Thyroid gland (tissue), 4 donors: Measurements from ENCODE around the gene LAMA4. TPM values are rescaled to one million over a fixed set of nuclear protein-coding genes. Genes with fewer than 3 reads are reported as not detected.

Experiments
- DNase-seq, 2 donors: peaks; one replicate each; pipeline ENCODE4 v3.0.0-alpha.2; 2019
- H3K27ac ChIP-seq, 3 donors: fragments of 200-600 bp; sonication (generic); 1 replicate in 2 of 3; 2 replicates in 1 of 3; pipeline ENCODE4 v1.5.1; 2016 to 2019; ENCODE audit warnings: mild to moderate bottlenecking in 1 of 3, moderate library complexity in 1 of 3
- H3K27me3 ChIP-seq: fragments of 200-600 bp; sonication (generic); one replicate; pipeline ENCODE4 v1.5.1; 2019
- H3K36me3 ChIP-seq, 2 donors: fragments of 200-600 bp; sonication (generic); one replicate each; pipeline ENCODE4 v1.5.1; 2016 to 2019
- H3K4me1 ChIP-seq, 2 donors: fragments of 200-600 bp; sonication (generic); one replicate each; pipeline ENCODE4 v1.5.1; 2017 to 2019
- H3K4me3 ChIP-seq, 3 donors: fragments of 200-600 bp; sonication (generic); replicated peaks in 1 of 3; 1 replicate in 2 of 3; 2 replicates in 1 of 3; pipeline ENCODE4 v1.5.1; 2016; ENCODE audit warnings: mild to moderate bottlenecking in 1 of 3
- H3K9me3 ChIP-seq: fragments of 200-600 bp; sonication (generic); one replicate; pipeline ENCODE4 v1.5.1; 2017
- CTCF ChIP-seq, 6 experiments: fragments of 200-600 bp in 3 of 6; fragments of 450-650 bp in 3 of 6; sonication (generic) in 3 of 6; IDR thresholded peaks; one replicate each; pipeline ENCODE4 v1.5.1; 2016 to 2019; ENCODE audit warnings: antibody characterized with exemption in 6 of 6, mild to moderate bottlenecking in 2 of 6, inconsistent platforms in 1 of 6, moderate library complexity in 1 of 6
- POLR2A ChIP-seq, 2 donors: fragments of 450-650 bp; IDR thresholded peaks; one replicate each; pipeline ENCODE4 v1.6.1; 2017; ENCODE audit warnings: antibody characterized with exemption in 2 of 2, mild to moderate bottlenecking in 2 of 2, moderate library complexity in 1 of 2
- WGBS, 2 donors: methylation state at CpG; one replicate each; pipeline ENCODE4 v1.1.5; 2017; 5-methylcytosine and 5-hydroxymethylcytosine counted together
- intact Hi-C: fragments of 100-400 bp; cut with DNase I; formaldehyde crosslinking; loops from one replicate; pipeline ENCODE4 v1.15.1; 2023
- total RNA-seq, 4 donors: library from RNA; depleted of rRNA; stranded (reverse); fragments of >200 nt; gene quantifications; one replicate each; pipeline ENCODE4 v1.2.3, GENCODE V29; 2016

The LAMA4 gene
- total RNA-seq, 4 donors from 2014 or later: 29.9 to 40.0 (median 35.3) TPM

GRCh38 chr6:112268019-112268418, 13.7 kb upstream of the LAMA4 start:
- DNase-seq: no peak
- no peaks in the 10 kb centered on the region for H3K4me1 ChIP-seq
- H3K27ac ChIP-seq: no peak overlapping the region
- no peak for TF ChIP-seq CTCF (IDR thresholded peaks at IDR 0.05)
- TF ChIP-seq POLR2A (IDR thresholded peaks at IDR 0.05): no peak
- H3K9me3 ChIP-seq: no peaks in the 10 kb centered on the region
- H3K36me3 ChIP-seq: no peaks in the 10 kb centered on the region
- no peak overlapping the region for H3K4me3 ChIP-seq
- intact Hi-C loops: no loop called here
- WGBS, 2 donors: 95 to 97% methylated on average over 2 of the region's 2 CpGs
- H3K27me3 ChIP-seq: no peaks in the 10 kb centered on the region

- 87 to 90% methylated on average over 7 of the region's 7 CpGs for WGBS, 2 donors
- Histone ChIP-seq H3K9me3 (no peaks in the 10 kb centered on the region), H3K4me3 (no peak overlapping the region), H3K27ac (no peak overlapping the region), H3K27me3 (no peaks in the 10 kb centered on the region), H3K36me3 (no peaks in the 10 kb centered on the region), H3K4me1 (no peaks in the 10 kb centered on the region)
- intact Hi-C loops: no loop called here
- TF ChIP-seq CTCF (IDR thresholded peaks at IDR 0.05): no peak
- TF ChIP-seq POLR2A (IDR thresholded peaks at IDR 0.05): no peak
- no peak for DNase-seq
These were observed 12.0 kb upstream of the LAMA4 start for GRCh38 chr6:112266331-112266730.

- 95 to 100% methylated on average over 1 of the region's 1 CpG for WGBS, 2 donors
These were observed 4.9 kb upstream of the LAMA4 start for GRCh38 chr6:112259337-112259675.

GRCh38 chr6:112258642-112259336, 4.4 kb upstream of the LAMA4 start:
- H3K4me3 ChIP-seq: no peak overlapping the region
- WGBS, 2 donors: 86% methylated on average over 11 of the region's 11 CpGs
- intact Hi-C loops: no loop called here
- peaks cover 0 to 6% of the 10 kb centered on the region in 2 donors for H3K4me1 ChIP-seq
- no peaks in the 10 kb centered on the region for H3K27me3 ChIP-seq
- no peaks in the 10 kb centered on the region for H3K9me3 ChIP-seq
- no peak for DNase-seq
- H3K36me3 ChIP-seq: no peaks in the 10 kb centered on the region
- no peak overlapping the region for H3K27ac ChIP-seq
- TF ChIP-seq POLR2A (IDR thresholded peaks at IDR 0.05): no peak
- no peak for TF ChIP-seq CTCF (IDR thresholded peaks at IDR 0.05)

More at GRCh38 chr6:112259337-112259675, 4.9 kb upstream of the LAMA4 start:
- TF ChIP-seq POLR2A (IDR thresholded peaks at IDR 0.05): no peak
- TF ChIP-seq CTCF (IDR thresholded peaks at IDR 0.05): no peak
- Histone ChIP-seq H3K27me3 (no peaks in the 10 kb centered on the region), H3K4me1 (peaks cover 0 to 6% of the 10 kb centered on the region in 2 donors), H3K9me3 (no peaks in the 10 kb centered on the region), H3K4me3 (no peak overlapping the region), H3K36me3 (no peaks in the 10 kb centered on the region), H3K27ac (no peak overlapping the region)
- no peak for DNase-seq
- intact Hi-C loops: no loop called here

- Histone ChIP-seq H3K36me3 (no peaks in the 10 kb centered on the region), H3K27me3 (no peaks in the 10 kb centered on the region), H3K9me3 (no peaks in the 10 kb centered on the region), H3K4me1 (peaks cover 0 to 6% of the 10 kb centered on the region in 2 donors), H3K4me3 (no peak overlapping the region), H3K27ac (no peak overlapping the region)
- 84 to 90% methylated on average over 7 of the region's 7 CpGs for WGBS, 2 donors
- no peak for DNase-seq
- intact Hi-C loops: no loop called here
- TF ChIP-seq CTCF (IDR thresholded peaks at IDR 0.05): no peak
- no peak for TF ChIP-seq POLR2A (IDR thresholded peaks at IDR 0.05)
These were observed 3.0 kb upstream of the LAMA4 start for GRCh38 chr6:112257178-112257855.
